ENCODE results near the gene ZC3H12D. TPM values are rescaled to one million over a fixed set of nuclear protein-coding genes. Genes with fewer than 3 reads are reported as not detected.

The ZC3H12D gene
- total and polyA plus RNA-seq, 7 donors: 0.17 to 0.41 (median 0.26) TPM

GRCh38 chr6:149483849-149484655 lies 762 bp downstream of the ZC3H12D start:
- Histone ChIP-seq H3K27ac (peak overlapping the region; percentile 5), H3K4me3 (no peak overlapping the region), H3K36me3 (ENCODE audit: insufficient read depth in 1 of 2, low read depth in 1 of 2) (no peaks in the 10 kb centered on the region), H3K4me1 (peaks cover 15% of the 10 kb centered on the region), H3K9me3 (no peaks in the 10 kb centered on the region), H3K27me3 (ENCODE audit: insufficient read depth in 3 of 3, low read length in 2 of 3) (no peaks in the 10 kb centered on the region)
- no peak for ATAC-seq
- no peak for TF ChIP-seq CTCF (IDR thresholded peaks at IDR 0.05)
- DNase-seq: no peak
- intact Hi-C loops (cut with DNase I): no loop called here
- 87 to 92% (median 90%) methylated on average over 11 of the region's 11 CpGs for WGBS, 3 donors

- H3K4me1 ChIP-seq: peaks cover 15% of the 10 kb centered on the region
- intact Hi-C loops (cut with DNase I): no loop called here
- no peak for TF ChIP-seq CTCF (IDR thresholded peaks at IDR 0.05)
- H3K4me3 ChIP-seq: no peak overlapping the region
- no peaks in the 10 kb centered on the region for H3K36me3 ChIP-seq (ENCODE audit: insufficient read depth in 1 of 2, low read depth in 1 of 2)
- DNase-seq: no peak
- WGBS, 3 donors: 76 to 84% (median 79%) methylated on average over 3 of the region's 3 CpGs
- ATAC-seq: no peak
- no peak overlapping the region for H3K27ac ChIP-seq
- H3K9me3 ChIP-seq: no peaks in the 10 kb centered on the region
- H3K27me3 ChIP-seq (ENCODE audit: insufficient read depth in 3 of 3, low read length in 2 of 3): no peaks in the 10 kb centered on the region
These were observed 1.5 kb downstream of the ZC3H12D start for GRCh38 chr6:149483334-149483725.

- TF ChIP-seq CTCF (IDR thresholded peaks at IDR 0.05): no peak
- WGBS, 3 donors: 72 to 74% (median 73%) methylated on average over 14 of the region's 14 CpGs
- peaks cover 15% of the 10 kb centered on the region for H3K4me1 ChIP-seq
- peak overlapping the region; percentile 61 for H3K27ac ChIP-seq
- H3K4me3 ChIP-seq: peak overlapping the region; percentile 58
- intact Hi-C loops (cut with DNase I): no loop called here
- H3K36me3 ChIP-seq (ENCODE audit: insufficient read depth in 1 of 2, low read depth in 1 of 2): no peaks in the 10 kb centered on the region
- no peaks in the 10 kb centered on the region for H3K9me3 ChIP-seq
- ATAC-seq (peak in 1 of 4 donors; percentile 10), DNase-seq (no peak)
- no peaks in the 10 kb centered on the region for H3K27me3 ChIP-seq (ENCODE audit: insufficient read depth in 3 of 3, low read length in 2 of 3)
These were observed 2.1 kb downstream of the ZC3H12D start for GRCh38 chr6:149482545-149483333.

- ATAC-seq (no peak), DNase-seq (no peak)
- peaks cover 14% of the 10 kb centered on the region for H3K4me1 ChIP-seq
- 88 to 94% (median 90%) methylated on average over 18 of the region's 18 CpGs for WGBS, 3 donors
- no peak overlapping the region for H3K4me3 ChIP-seq
- H3K36me3 ChIP-seq (ENCODE audit: insufficient read depth in 1 of 2, low read depth in 1 of 2): no peaks in the 10 kb centered on the region
- TF ChIP-seq CTCF (IDR thresholded peaks at IDR 0.05): no peak
- no peaks in the 10 kb centered on the region for H3K9me3 ChIP-seq
- H3K27me3 ChIP-seq (ENCODE audit: insufficient read depth in 3 of 3, low read length in 2 of 3): no peaks in the 10 kb centered on the region
- no peak overlapping the region for H3K27ac ChIP-seq
- intact Hi-C loops (cut with DNase I): no loop called here
These were observed 4.1 kb downstream of the ZC3H12D start for GRCh38 chr6:149480502-149481280.

Data from psoas muscle (tissue), 8 donors.